ENCODE measurements around the gene FAM3A. TPM values are rescaled to one million over a fixed set of nuclear protein-coding genes. Genes with fewer than 3 reads are reported as not detected.

The FAM3A gene
- total RNA-seq, 1 experiment from 2014 or later: 25.0 TPM

DNA sequence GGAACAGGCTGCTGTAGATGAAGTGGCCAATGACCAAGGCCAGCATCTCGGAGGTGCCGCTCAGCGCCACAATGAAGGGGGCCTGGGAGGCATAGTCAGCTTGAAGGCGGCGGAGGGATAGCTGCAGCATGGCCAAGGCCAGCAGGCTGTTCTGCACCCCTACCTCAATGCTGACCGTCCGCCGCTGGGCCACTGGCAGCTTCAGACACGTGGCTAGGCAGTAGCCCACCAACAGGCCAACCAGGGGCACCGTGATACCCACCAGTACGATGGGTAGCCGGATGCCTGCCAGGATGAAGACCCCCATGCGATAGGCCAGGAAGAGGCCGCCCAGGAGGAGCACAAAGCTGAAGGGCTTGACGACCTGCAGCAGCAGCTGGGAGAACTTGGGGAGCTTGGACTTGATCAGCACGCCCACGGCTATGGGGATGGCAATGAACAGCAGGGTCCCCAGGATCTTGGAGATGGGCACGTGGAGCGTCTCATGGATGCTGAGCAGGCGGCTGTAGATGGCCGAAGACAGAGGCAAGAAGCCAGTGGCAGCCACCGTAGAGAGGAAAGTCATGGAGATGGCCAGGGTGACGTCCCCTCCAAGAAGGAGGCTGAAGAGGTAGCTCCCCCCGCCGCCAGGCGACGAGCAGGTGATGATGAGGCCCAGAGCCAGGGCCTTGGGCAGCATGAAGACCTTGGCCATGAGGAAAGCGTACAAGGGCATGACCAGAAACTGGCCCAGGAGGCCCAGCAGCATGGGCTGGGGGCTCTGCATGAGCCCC lies 28.3 kb downstream of the FAM3A start:
- ChIA-PET CTCF (interaction anchor here (1.2 to 1.4 kb wide), 2 partner anchors 40 to 114 kb away, joined by 4 to 7 read pairs; no protein-coding TSS in a partner anchor), POLR2A (interaction anchor here (2.4 kb wide), 1 partner anchor 29 kb away, joined by 8 read pairs; no protein-coding TSS in a partner anchor)
- Mint-ChIP-seq H3K36me3 (no peaks in the 10 kb centered on the region; the same call in 1 of the 2 replicates), H3K27me3 (ENCODE audit: low read depth) (peaks cover 1% of the 10 kb centered on the region; the same call in 1 of the 2 replicates), H3K27ac (no peak overlapping the region), H3K4me1 (peaks cover 4% of the 10 kb centered on the region; the same call in 1 of the 2 replicates), H3K9me3 (no peaks in the 10 kb centered on the region), H3K4me3 (peak overlapping the region; percentile 69)
- ATAC-seq (no peak), DNase-seq (ENCODE audit: low spot score) (no peak)
- TF ChIP-seq ZNF317 (CRISPR knock-in tag; IDR thresholded peaks at IDR 0.05; ENCODE audit: borderline replicate concordance, low read depth) (no peak), TCF7 (CRISPR knock-in tag; IDR thresholded peaks at IDR 0.05; ENCODE audit: low read depth) (no peak)

DNA sequence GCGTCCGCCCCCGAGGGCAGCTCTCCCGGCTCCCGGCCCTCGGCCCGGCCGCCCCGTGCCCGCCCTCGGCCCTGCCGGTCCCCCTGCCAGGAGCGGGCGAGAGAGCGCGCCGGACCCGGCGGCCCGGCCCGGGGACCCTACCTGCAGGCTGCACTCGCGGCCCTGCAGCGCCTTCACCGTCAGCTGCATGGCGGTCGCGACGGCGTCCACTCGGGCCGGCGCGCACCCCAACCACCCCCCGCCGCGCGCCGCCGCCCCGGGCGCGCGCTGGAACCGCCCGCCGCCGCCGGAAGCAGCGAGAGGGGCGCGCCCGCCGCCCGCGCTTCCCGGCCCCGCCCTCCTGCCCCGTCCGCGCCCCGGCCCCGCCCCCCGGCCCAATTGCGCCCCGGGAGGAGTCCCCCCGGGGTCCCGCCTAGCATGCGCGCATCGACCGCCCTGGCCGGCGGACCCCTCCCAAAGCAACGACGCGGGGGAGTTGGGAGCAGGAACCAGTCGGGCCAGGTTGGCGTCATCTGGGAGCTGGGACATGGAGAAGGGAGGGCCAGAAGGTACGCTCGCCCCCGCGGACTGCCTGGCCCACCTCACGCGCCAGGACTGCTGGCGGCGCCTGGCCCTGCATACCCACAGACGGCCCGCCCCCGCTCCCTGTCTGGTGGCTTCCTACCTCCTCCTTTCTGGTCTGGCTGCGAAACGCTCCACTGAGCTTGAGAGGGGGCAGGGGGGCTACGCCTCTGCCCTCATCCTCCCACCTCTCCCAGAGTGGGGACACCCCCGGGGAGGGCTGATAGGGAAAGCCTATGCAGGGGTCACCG lies 29.4 kb downstream of the FAM3A start, which contains the start of gene UBL4A:
Gene UBL4A (minus strand): TSS at position 220 of the 812 bp plus-strand sequence. CDS start 31 bp downstream, at position 189.
- peak; percentile 46 for DNase-seq (ENCODE audit: low spot score)
- Mint-ChIP-seq H3K36me3 (no peaks in the 10 kb centered on the region; the same call in 1 of the 2 replicates), H3K4me3 (peak within 1 kb of the TSS; percentile 69), H3K27me3 (ENCODE audit: low read depth) (no peaks in the 10 kb centered on the region), H3K4me1 (peaks cover 4% of the 10 kb centered on the region; the same call in 1 of the 2 replicates), H3K27ac (no peak within 1 kb of the TSS), H3K9me3 (no peaks in the 10 kb centered on the region)
- ChIA-PET POLR2A (interaction anchor here (0.5 to 2.4 kb wide), 2 partner anchors 31 to 170 kb away, joined by 3 to 8 read pairs; no protein-coding TSS in a partner anchor), CTCF (interaction anchor here (1.2 to 1.4 kb wide), 2 partner anchors 41 to 113 kb away, joined by 4 to 7 read pairs; no protein-coding TSS in a partner anchor)
- TF ChIP-seq, protein P1, sequence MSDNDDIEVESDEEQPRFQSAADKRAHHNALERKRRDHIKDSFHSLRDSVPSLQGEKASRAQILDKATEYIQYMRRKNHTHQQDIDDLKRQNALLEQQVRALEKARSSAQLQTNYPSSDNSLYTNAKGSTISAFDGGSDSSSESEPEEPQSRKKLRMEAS (CRISPR knock-in tag; IDR thresholded peaks at IDR 0.05): peak; percentile 17; the same call in 1 of the 2 replicates
- TF ChIP-seq TEAD1 (CRISPR knock-in tag; IDR thresholded peaks at IDR 0.05) (no peak), E2F1 (CRISPR knock-in tag; IDR thresholded peaks at IDR 0.05) (no peak), ZNF396 (CRISPR knock-in tag; IDR thresholded peaks at IDR 0.05; ENCODE audit: borderline replicate concordance) (no peak)
- TF ChIP-seq, protein P2, sequence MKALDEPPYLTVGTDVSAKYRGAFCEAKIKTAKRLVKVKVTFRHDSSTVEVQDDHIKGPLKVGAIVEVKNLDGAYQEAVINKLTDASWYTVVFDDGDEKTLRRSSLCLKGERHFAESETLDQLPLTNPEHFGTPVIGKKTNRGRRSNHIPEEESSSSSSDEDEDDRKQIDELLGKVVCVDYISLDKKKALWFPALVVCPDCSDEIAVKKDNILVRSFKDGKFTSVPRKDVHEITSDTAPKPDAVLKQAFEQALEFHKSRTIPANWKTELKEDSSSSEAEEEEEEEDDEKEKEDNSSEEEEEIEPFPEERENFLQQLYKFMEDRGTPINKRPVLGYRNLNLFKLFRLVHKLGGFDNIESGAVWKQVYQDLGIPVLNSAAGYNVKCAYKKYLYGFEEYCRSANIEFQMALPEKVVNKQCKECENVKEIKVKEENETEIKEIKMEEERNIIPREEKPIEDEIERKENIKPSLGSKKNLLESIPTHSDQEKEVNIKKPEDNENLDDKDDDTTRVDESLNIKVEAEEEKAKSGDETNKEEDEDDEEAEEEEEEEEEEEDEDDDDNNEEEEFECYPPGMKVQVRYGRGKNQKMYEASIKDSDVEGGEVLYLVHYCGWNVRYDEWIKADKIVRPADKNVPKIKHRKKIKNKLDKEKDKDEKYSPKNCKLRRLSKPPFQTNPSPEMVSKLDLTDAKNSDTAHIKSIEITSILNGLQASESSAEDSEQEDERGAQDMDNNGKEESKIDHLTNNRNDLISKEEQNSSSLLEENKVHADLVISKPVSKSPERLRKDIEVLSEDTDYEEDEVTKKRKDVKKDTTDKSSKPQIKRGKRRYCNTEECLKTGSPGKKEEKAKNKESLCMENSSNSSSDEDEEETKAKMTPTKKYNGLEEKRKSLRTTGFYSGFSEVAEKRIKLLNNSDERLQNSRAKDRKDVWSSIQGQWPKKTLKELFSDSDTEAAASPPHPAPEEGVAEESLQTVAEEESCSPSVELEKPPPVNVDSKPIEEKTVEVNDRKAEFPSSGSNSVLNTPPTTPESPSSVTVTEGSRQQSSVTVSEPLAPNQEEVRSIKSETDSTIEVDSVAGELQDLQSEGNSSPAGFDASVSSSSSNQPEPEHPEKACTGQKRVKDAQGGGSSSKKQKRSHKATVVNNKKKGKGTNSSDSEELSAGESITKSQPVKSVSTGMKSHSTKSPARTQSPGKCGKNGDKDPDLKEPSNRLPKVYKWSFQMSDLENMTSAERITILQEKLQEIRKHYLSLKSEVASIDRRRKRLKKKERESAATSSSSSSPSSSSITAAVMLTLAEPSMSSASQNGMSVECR (CRISPR knock-in tag; IDR thresholded peaks at IDR 0.05; ENCODE audit: borderline replicate concordance): no peak
- ATAC-seq: peak; percentile 3; the same call in 1 of the 2 replicates

GRCh38 chrX:154486052-154486395 lies 30.0 kb downstream of the FAM3A start:
- TF ChIP-seq NFATC4 (CRISPR knock-in tag; IDR thresholded peaks at IDR 0.05): no peak
- TF ChIP-seq, protein P3, sequence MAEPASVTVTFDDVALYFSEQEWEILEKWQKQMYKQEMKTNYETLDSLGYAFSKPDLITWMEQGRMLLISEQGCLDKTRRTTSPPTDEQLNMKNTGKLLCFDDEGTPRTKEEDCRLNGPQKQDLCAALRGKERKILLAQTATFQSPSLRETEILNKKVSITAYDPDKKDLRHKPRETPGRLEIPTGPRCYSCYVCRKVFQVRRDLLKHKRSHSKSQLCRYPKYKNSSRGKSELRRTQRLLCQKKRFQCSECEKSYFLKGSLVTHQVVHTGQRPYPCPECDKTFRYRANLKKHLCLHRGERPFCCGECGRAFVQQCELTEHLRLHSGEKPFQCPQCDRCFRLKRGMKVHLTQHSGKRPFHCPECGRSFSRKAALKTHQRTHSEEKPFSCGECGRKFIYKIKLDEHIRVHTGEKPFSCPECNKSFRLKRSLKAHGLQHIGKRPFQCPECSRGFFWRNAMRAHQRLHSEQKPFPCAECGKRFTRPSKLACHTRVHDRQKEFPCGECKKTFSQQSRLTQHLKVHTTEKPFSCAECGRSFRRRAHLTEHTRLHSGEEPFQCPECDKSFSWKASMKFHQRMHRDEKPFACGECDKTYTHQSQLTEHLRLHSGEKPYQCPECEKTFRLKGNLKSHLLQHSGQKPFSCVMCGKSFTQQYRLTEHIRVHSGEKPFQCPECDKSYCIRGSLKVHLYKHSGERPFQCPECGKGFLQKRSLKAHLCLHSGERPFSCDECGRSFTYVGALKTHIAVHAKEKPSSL (CRISPR knock-in tag; conservative IDR thresholded peaks at IDR 0.05): no peak
- no peak for TF ChIP-seq PREB (CRISPR knock-in tag; IDR thresholded peaks at IDR 0.05; ENCODE audit: borderline replicate concordance)
- TF ChIP-seq TEAD1 (CRISPR knock-in tag; IDR thresholded peaks at IDR 0.05): no peak
- TF ChIP-seq CREM (CRISPR knock-in tag; IDR thresholded peaks at IDR 0.05): no peak
- TF ChIP-seq SOX15 (CRISPR knock-in tag; IDR thresholded peaks at IDR 0.05): no peak
- TF ChIP-seq ZNF219 (CRISPR knock-in tag; IDR thresholded peaks at IDR 0.05; ENCODE audit: borderline replicate concordance): no peak
- TF ChIP-seq, protein P4, sequence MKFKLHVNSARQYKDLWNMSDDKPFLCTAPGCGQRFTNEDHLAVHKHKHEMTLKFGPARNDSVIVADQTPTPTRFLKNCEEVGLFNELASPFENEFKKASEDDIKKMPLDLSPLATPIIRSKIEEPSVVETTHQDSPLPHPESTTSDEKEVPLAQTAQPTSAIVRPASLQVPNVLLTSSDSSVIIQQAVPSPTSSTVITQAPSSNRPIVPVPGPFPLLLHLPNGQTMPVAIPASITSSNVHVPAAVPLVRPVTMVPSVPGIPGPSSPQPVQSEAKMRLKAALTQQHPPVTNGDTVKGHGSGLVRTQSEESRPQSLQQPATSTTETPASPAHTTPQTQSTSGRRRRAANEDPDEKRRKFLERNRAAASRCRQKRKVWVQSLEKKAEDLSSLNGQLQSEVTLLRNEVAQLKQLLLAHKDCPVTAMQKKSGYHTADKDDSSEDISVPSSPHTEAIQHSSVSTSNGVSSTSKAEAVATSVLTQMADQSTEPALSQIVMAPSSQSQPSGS (CRISPR knock-in tag; IDR thresholded peaks at IDR 0.05; ENCODE audit: borderline replicate concordance, low read depth): no peak
- DNase-seq (ENCODE audit: low spot score) (no peak), ATAC-seq (no peak)
- Mint-ChIP-seq H3K4me3 (no peak overlapping the region), H3K36me3 (no peaks in the 10 kb centered on the region; the same call in 1 of the 2 replicates), H3K27ac (no peak overlapping the region), H3K9me3 (no peaks in the 10 kb centered on the region), H3K27me3 (ENCODE audit: low read depth) (no peaks in the 10 kb centered on the region), H3K4me1 (peaks cover 4% of the 10 kb centered on the region; the same call in 1 of the 2 replicates)
- CTCF ChIA-PET: no interaction called here
- POLR2A ChIA-PET: interaction anchor here (2.4 kb wide), 1 partner anchor 31 kb away, joined by 8 read pairs; no protein-coding TSS in a partner anchor
